GM12878 (cell line): ENCODE results near the gene STT3B.

Source experiments
- BHLHE40 ChIP-seq, 2 experiments: fragments of 450-650 bp in 1 of 2; IDR thresholded peaks; 2 replicates each; pipeline ENCODE4 v1.6.1; 2011 to 2017; ENCODE audit warnings: low read depth in 2 of 2, borderline replicate concordance in 1 of 2, improper control_type of control experiment in 1 of 2, low read length in 1 of 2, mild to moderate bottlenecking in 1 of 2
- CTCF ChIP-seq, 3 experiments: IDR thresholded peaks in 2 of 3; conservative IDR thresholded peaks in 1 of 3; 2 replicates each; pipeline ENCODE4 v1.5.1; 2011; ENCODE audit warnings: low read depth in 3 of 3, low read length in 3 of 3, mild to moderate bottlenecking in 3 of 3, control low read depth in 2 of 3, moderate library complexity in 2 of 3, inconsistent platforms in 1 of 3, mixed read lengths in 1 of 3; ENCODE audit not compliant: control insufficient read depth in 2 of 3, insufficient read depth in 1 of 3; ENCODE audit errors: extremely low read depth in 1 of 3
- EP300 ChIP-seq, 2 experiments: fragments of 150-350 bp in 1 of 2; IDR thresholded peaks; 2 replicates each; pipeline ENCODE4 v1.6.1; 2011 to 2012; ENCODE audit warnings: low read depth in 2 of 2, low read length in 2 of 2, borderline replicate concordance in 1 of 2, improper control_type of control experiment in 1 of 2, inconsistent platforms in 1 of 2; ENCODE audit not compliant: control insufficient read depth in 1 of 2
- MXI1 ChIP-seq: fragments of 150-350 bp; IDR thresholded peaks from 2 replicates; pipeline ENCODE4 v1.6.1; 2011; ENCODE audit warnings: low read depth, mild to moderate bottlenecking, inconsistent platforms, low read length, improper control_type of control experiment
- NFYA ChIP-seq: IDR thresholded peaks from 2 replicates; pipeline ENCODE4 v1.6.1; 2011; ENCODE audit warnings: low read depth, mild to moderate bottlenecking, low read length, improper control_type of control experiment, borderline replicate concordance
- POLR2A ChIP-seq: IDR thresholded peaks from 2 replicates; pipeline ENCODE4 v1.6.1; 2011; ENCODE audit warnings: low read depth, mild to moderate bottlenecking, low read length
- POLR2AphosphoS5 ChIP-seq: IDR thresholded peaks from 2 replicates; pipeline ENCODE4 v1.6.1; 2011; ENCODE audit warnings: mild to moderate bottlenecking, low read length, inconsistent platforms
- SPI1 ChIP-seq: IDR thresholded peaks from 2 replicates; pipeline ENCODE4 v1.6.1; 2011; ENCODE audit warnings: low read depth, mild to moderate bottlenecking, low read length, moderate library complexity, borderline replicate concordance; ENCODE audit not compliant: insufficient read depth
- USF2 ChIP-seq: IDR thresholded peaks from 2 replicates; pipeline ENCODE4 v1.6.1; 2011; ENCODE audit warnings: low read depth, low read length, improper control_type of control experiment, borderline replicate concordance
- ZNF274 ChIP-seq: IDR thresholded peaks from one replicate; pipeline ENCODE4 v1.8.0; 2011; ENCODE audit not compliant: insufficient read length, insufficient read depth
- ZNF384 ChIP-seq: IDR thresholded peaks from 2 replicates; pipeline ENCODE4 v1.6.1; 2012; ENCODE audit warnings: low read depth, mild to moderate bottlenecking, low read length, improper control_type of control experiment, borderline replicate concordance
- ZNF592 ChIP-seq: fragments of 450-650 bp; IDR thresholded peaks from 2 replicates; pipeline ENCODE4 v1.6.1; 2017; ENCODE audit warnings: mild to moderate bottlenecking, moderate library complexity

- TF ChIP-seq EP300 (IDR thresholded peaks at IDR 0.05; ENCODE audit: borderline replicate concordance in 1 of 2, control insufficient read depth in 1 of 2, low read depth in 2 of 2, low read length in 2 of 2) (no peak), BHLHE40 (IDR thresholded peaks at IDR 0.05; ENCODE audit: borderline replicate concordance in 1 of 2, low read depth in 2 of 2, low read length in 1 of 2) (no peak), SPI1 (no peak), ZNF274 (no peak), POLR2A (no peak), POLR2AphosphoS5 (no peak), USF2 (no peak), ZNF384 (no peak), CTCF (IDR thresholded peaks at IDR 0.05 in 2 of 3, conservative IDR thresholded peaks at IDR 0.05 in 1 of 3; ENCODE audit: control insufficient read depth in 2 of 3, extremely low read depth in 1 of 3, insufficient read depth in 1 of 3, low read depth in 3 of 3, low read length in 3 of 3) (no peak), MXI1 (no peak), NFYA (no peak), ZNF592 (no peak)
Observed at GRCh38 chr3:31572236-31573004, 39.7 kb downstream of the STT3B start.
